Measurements from ENCODE around the gene SH3GL2. TPM values are rescaled to one million over a fixed set of nuclear protein-coding genes. Genes with fewer than 3 reads are reported as not detected.
A peak's percentile ranks its signal among the peaks of the same experiment; 100 is the strongest.

The SH3GL2 gene
- total RNA-seq, 1 donor from 2014 or later = 0.21 TPM

GRCh38 chr9:17752021-17752420, 173.2 kb downstream of the SH3GL2 start:
- DNase-seq = no peak

- no peak for DNase-seq
Measured at GRCh38 chr9:17757816-17758215, 178.9 kb downstream of the SH3GL2 start.

- DNase-seq = no peak
Measured at GRCh38 chr9:17760250-17760649, 181.4 kb downstream of the SH3GL2 start.

GRCh38 chr9:17761984-17762676, 183.3 kb downstream of the SH3GL2 start:
- DNase-seq = no peak

GRCh38 chr9:17764306-17764705, 185.4 kb downstream of the SH3GL2 start:
- DNase-seq = no peak

GRCh38 chr9:17765131-17765530, 186.3 kb downstream of the SH3GL2 start:
- DNase-seq = peak; percentile 6

- no peak for DNase-seq
Measured at GRCh38 chr9:17772223-17772622, 193.4 kb downstream of the SH3GL2 start.

GRCh38 chr9:17775656-17776055, 196.8 kb downstream of the SH3GL2 start:
- no peak for DNase-seq

GRCh38 chr9:17776735-17777134, 197.9 kb downstream of the SH3GL2 start:
- peak; percentile 29 for DNase-seq

GRCh38 chr9:17777465-17777864, 198.6 kb downstream of the SH3GL2 start:
- no peak for DNase-seq

GRCh38 chr9:17782430-17783149, 203.7 kb downstream of the SH3GL2 start:
- no peak for DNase-seq

GRCh38 chr9:17783227-17783626, 204.4 kb downstream of the SH3GL2 start:
- no peak for DNase-seq

GRCh38 chr9:17789316-17789715, 210.4 kb downstream of the SH3GL2 start:
- no peak for DNase-seq

GRCh38 chr9:17793713-17794622, 215.1 kb downstream of the SH3GL2 start:
- no peak for DNase-seq

GRCh38 chr9:17795744-17796143, 216.9 kb downstream of the SH3GL2 start:
- DNase-seq = no peak

GRCh38 chr9:17799369-17799768, 220.5 kb downstream of the SH3GL2 start:
- no peak for DNase-seq

- no peak for DNase-seq
Measured at GRCh38 chr9:17800418-17800817, 221.6 kb downstream of the SH3GL2 start.

- DNase-seq = peak; percentile 28
Measured at GRCh38 chr9:17802249-17802857, 223.5 kb downstream of the SH3GL2 start.

- no peak for DNase-seq
Measured at GRCh38 chr9:17807613-17808282, 228.9 kb downstream of the SH3GL2 start.

GRCh38 chr9:17810317-17810716, 231.5 kb downstream of the SH3GL2 start:
- DNase-seq = no peak

GRCh38 chr9:17810728-17811571, 232.1 kb downstream of the SH3GL2 start:
- peak; percentile 88 for DNase-seq

All from tongue (tissue), 2 donors.